GM23338 (cell line): ENCODE results near the gene NRIP3. TPM values are rescaled to one million over a fixed set of nuclear protein-coding genes. Genes with fewer than 3 reads are reported as not detected.

Source experiments
- CREB1 ChIP-seq: fragments of 250-450 bp; sonication (Bioruptor Pico); IDR thresholded peaks from 2 replicates; pipeline ENCODE4 v1.5.0; 2020; ENCODE audit warnings: low read depth, mild to moderate bottlenecking, moderate library complexity
- EZH2phosphoT487 ChIP-seq: fragments of 200-600 bp; sonication (generic); IDR thresholded peaks from one replicate; pipeline ENCODE4 v1.8.1; 2018; ENCODE audit warnings: antibody characterized with exemption; ENCODE audit not compliant: unreplicated experiment
- JUNB ChIP-seq: IDR thresholded peaks from one replicate; pipeline ENCODE4 v1.6.1; 2016; ENCODE audit warnings: antibody characterized with exemption; ENCODE audit not compliant: unreplicated experiment
- NANOG ChIP-seq: IDR thresholded peaks from 2 replicates; pipeline ENCODE4 v1.6.1; 2016; ENCODE audit warnings: antibody characterized with exemption, borderline replicate concordance
- POLR2AphosphoS5 ChIP-seq: IDR thresholded peaks from 2 replicates; pipeline ENCODE4 v1.6.1; 2016; ENCODE audit warnings: antibody characterized with exemption, low read depth
- STAT1 ChIP-seq: IDR thresholded peaks from one replicate; pipeline ENCODE4 v1.6.1; 2016; ENCODE audit warnings: antibody characterized with exemption; ENCODE audit not compliant: unreplicated experiment
- ZNF114 ChIP-seq: fragments of 250-450 bp; sonication (Bioruptor Pico); IDR thresholded peaks from 2 replicates; pipeline ENCODE4 v1.5.0; 2020; ENCODE audit warnings: mild to moderate bottlenecking, moderate library complexity
- ZNF331 ChIP-seq: fragments of 250-450 bp; sonication (Bioruptor Pico); IDR thresholded peaks from 2 replicates; pipeline ENCODE4 v1.5.0; 2020; ENCODE audit warnings: low read depth, mild to moderate bottlenecking, moderate library complexity
- polyA plus RNA-seq: library from polyadenylated mRNA; unstranded; fragments of >200 nt; fragmentation: Nextera tagmentation; extraction: Ambion mirVana; gene quantifications from 2 replicates; pipeline ENCODE4 v1.2.1, GENCODE V29; 2016
- total RNA-seq: library from RNA; depleted of rRNA; stranded (reverse); fragments of >200 nt; shearing (Covaris generic); gene quantifications from 2 replicates; pipeline ENCODE4 v1.2.3, GENCODE V29; 2014
- TF ChIP-seq, protein P1 (sequence below): fragments of 250-450 bp; sonication (Bioruptor Pico); IDR thresholded peaks from 2 replicates; pipeline ENCODE4 v1.5.0; 2020; ENCODE audit warnings: mild to moderate bottlenecking, moderate library complexity
- TF ChIP-seq, protein P2 (sequence below): IDR thresholded peaks from 2 replicates; pipeline ENCODE4 v1.6.1; 2016; ENCODE audit warnings: antibody characterized with exemption
- TF ChIP-seq, protein P3 (sequence below), 2 experiments: fragments of 200-600 bp in 1 of 2; sonication (generic) in 1 of 2; conservative IDR thresholded peaks; 2 replicates each; pipeline versions ENCODE4 v1.5.1 to v1.6.1; 2016 to 2017; ENCODE audit warnings: antibody characterized with exemption in 2 of 2, low read depth in 2 of 2, mild to moderate bottlenecking in 2 of 2, moderate library complexity in 1 of 2

The NRIP3 gene
- total and polyA plus RNA-seq, 2 experiments from 2014 or later, result 3.0 to 7.9 TPM

DNA sequence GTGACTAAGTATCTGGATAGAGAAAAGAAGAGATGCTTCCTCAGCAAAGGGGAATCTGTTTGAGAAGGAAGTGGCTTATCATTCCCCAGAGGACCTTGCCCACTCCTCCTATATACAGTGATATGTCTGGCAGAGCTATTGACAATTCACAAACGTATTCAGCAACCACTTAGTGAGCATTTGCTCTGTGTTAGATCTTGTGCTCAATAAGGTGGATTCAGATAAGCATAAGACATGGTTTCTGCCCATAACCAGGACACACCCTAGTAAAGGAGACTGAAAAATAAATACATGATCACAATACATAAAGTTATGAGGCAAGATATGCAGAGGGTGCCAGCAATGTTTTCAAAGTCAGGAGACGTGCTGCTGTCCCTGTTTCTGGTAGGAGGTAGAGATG, 41.0 kb downstream of the NRIP3 start (continued):
- TF ChIP-seq, protein P1, sequence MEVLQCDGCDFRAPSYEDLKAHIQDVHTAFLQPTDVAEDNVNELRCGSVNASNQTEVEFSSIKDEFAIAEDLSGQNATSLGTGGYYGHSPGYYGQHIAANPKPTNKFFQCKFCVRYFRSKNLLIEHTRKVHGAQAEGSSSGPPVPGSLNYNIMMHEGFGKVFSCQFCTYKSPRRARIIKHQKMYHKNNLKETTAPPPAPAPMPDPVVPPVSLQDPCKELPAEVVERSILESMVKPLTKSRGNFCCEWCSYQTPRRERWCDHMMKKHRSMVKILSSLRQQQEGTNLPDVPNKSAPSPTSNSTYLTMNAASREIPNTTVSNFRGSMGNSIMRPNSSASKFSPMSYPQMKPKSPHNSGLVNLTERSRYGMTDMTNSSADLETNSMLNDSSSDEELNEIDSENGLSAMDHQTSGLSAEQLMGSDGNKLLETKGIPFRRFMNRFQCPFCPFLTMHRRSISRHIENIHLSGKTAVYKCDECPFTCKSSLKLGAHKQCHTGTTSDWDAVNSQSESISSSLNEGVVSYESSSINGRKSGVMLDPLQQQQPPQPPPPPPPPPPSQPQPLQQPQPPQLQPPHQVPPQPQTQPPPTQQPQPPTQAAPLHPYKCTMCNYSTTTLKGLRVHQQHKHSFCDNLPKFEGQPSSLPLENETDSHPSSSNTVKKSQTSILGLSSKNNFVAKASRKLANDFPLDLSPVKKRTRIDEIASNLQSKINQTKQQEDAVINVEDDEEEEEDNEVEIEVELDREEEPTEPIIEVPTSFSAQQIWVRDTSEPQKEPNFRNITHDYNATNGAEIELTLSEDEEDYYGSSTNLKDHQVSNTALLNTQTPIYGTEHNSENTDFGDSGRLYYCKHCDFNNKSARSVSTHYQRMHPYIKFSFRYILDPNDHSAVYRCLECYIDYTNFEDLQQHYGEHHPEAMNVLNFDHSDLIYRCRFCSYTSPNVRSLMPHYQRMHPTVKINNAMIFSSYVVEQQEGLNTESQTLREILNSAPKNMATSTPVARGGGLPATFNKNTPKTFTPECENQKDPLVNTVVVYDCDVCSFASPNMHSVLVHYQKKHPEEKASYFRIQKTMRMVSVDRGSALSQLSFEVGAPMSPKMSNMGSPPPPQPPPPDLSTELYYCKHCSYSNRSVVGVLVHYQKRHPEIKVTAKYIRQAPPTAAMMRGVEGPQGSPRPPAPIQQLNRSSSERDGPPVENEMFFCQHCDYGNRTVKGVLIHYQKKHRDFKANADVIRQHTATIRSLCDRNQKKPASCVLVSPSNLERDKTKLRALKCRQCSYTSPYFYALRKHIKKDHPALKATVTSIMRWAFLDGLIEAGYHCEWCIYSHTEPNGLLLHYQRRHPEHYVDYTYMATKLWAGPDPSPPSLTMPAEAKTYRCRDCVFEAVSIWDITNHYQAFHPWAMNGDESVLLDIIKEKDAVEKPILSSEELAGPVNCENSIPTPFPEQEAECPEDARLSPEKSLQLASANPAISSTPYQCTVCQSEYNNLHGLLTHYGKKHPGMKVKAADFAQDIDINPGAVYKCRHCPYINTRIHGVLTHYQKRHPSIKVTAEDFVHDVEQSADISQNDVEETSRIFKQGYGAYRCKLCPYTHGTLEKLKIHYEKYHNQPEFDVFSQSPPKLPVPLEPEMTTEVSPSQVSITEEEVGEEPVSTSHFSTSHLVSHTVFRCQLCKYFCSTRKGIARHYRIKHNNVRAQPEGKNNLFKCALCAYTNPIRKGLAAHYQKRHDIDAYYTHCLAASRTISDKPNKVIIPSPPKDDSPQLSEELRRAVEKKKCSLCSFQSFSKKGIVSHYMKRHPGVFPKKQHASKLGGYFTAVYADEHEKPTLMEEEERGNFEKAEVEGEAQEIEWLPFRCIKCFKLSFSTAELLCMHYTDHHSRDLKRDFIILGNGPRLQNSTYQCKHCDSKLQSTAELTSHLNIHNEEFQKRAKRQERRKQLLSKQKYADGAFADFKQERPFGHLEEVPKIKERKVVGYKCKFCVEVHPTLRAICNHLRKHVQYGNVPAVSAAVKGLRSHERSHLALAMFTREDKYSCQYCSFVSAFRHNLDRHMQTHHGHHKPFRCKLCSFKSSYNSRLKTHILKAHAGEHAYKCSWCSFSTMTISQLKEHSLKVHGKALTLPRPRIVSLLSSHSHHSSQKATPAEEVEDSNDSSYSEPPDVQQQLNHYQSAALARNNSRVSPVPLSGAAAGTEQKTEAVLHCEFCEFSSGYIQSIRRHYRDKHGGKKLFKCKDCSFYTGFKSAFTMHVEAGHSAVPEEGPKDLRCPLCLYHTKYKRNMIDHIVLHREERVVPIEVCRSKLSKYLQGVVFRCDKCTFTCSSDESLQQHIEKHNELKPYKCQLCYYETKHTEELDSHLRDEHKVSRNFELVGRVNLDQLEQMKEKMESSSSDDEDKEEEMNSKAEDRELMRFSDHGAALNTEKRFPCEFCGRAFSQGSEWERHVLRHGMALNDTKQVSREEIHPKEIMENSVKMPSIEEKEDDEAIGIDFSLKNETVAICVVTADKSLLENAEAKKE (CRISPR knock-in tag), result no peak
- TF ChIP-seq POLR2AphosphoS5 (no peak), CREB1 (no peak), NANOG (no peak), EZH2phosphoT487 (no peak), JUNB (no peak), ZNF114 (CRISPR knock-in tag) (no peak), STAT1 (no peak), ZNF331 (CRISPR knock-in tag) (no peak)
- TF ChIP-seq, protein P2, sequence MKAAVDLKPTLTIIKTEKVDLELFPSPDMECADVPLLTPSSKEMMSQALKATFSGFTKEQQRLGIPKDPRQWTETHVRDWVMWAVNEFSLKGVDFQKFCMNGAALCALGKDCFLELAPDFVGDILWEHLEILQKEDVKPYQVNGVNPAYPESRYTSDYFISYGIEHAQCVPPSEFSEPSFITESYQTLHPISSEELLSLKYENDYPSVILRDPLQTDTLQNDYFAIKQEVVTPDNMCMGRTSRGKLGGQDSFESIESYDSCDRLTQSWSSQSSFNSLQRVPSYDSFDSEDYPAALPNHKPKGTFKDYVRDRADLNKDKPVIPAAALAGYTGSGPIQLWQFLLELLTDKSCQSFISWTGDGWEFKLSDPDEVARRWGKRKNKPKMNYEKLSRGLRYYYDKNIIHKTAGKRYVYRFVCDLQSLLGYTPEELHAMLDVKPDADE, result no peak
- TF ChIP-seq, protein P3, sequence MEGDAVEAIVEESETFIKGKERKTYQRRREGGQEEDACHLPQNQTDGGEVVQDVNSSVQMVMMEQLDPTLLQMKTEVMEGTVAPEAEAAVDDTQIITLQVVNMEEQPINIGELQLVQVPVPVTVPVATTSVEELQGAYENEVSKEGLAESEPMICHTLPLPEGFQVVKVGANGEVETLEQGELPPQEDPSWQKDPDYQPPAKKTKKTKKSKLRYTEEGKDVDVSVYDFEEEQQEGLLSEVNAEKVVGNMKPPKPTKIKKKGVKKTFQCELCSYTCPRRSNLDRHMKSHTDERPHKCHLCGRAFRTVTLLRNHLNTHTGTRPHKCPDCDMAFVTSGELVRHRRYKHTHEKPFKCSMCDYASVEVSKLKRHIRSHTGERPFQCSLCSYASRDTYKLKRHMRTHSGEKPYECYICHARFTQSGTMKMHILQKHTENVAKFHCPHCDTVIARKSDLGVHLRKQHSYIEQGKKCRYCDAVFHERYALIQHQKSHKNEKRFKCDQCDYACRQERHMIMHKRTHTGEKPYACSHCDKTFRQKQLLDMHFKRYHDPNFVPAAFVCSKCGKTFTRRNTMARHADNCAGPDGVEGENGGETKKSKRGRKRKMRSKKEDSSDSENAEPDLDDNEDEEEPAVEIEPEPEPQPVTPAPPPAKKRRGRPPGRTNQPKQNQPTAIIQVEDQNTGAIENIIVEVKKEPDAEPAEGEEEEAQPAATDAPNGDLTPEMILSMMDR (conservative IDR thresholded peaks at IDR 0.05; ENCODE audit: low read depth in 2 of 2), result no peak
